Thoracic aorta (tissue), 2 donors: ENCODE results near the gene CCDC6. TPM values are rescaled to one million over a fixed set of nuclear protein-coding genes. Genes with fewer than 3 reads are reported as not detected.

Experiments used
- ATAC-seq: fragments of 150-250 bp; one replicate; pipeline ENCODE4 v1.8.0; 2017; ENCODE audit warnings: low read depth; ENCODE audit not compliant: insufficient number of reproducible peaks, low FRiP score
- DNase-seq: peaks from one replicate; pipeline ENCODE4 v3.0.0-alpha.2; 2020; ENCODE audit warnings: low spot score
- H3K27ac ChIP-seq, 2 donors: fragments of 200-600 bp; sonication (generic); 1 replicate in 1 of 2; 2 replicates in 1 of 2; pipeline ENCODE4 v1.5.1; 2016; ENCODE audit warnings: mild to moderate bottlenecking in 2 of 2, moderate library complexity in 2 of 2
- H3K27me3 ChIP-seq: fragments of 200-600 bp; sonication (generic); replicated peaks from 2 replicates; pipeline ENCODE4 v1.6.0; 2016; ENCODE audit warnings: mild to moderate bottlenecking; ENCODE audit not compliant: insufficient read depth
- H3K36me3 ChIP-seq: fragments of 200-600 bp; sonication (generic); one replicate; pipeline ENCODE4 v1.5.1; 2016
- H3K4me1 ChIP-seq, 2 donors: fragments of 200-600 bp; sonication (generic); 1 replicate in 1 of 2; 2 replicates in 1 of 2; pipeline versions ENCODE4 v1.5.1 to v1.6.0; 2016; ENCODE audit warnings: low read depth in 2 of 2, mild to moderate bottlenecking in 1 of 2; ENCODE audit not compliant: control insufficient read depth in 1 of 2
- H3K4me3 ChIP-seq: fragments of 200-600 bp; sonication (generic); 2 replicates; pipeline ENCODE4 v1.5.1; 2016; ENCODE audit warnings: mild to moderate bottlenecking
- H3K9me3 ChIP-seq: fragments of 200-600 bp; sonication (generic); 2 replicates; pipeline ENCODE4 v1.5.1; 2016
- CTCF ChIP-seq: fragments of 200-600 bp; sonication (generic); IDR thresholded peaks from one replicate; pipeline ENCODE4 v1.5.1; 2019; ENCODE audit warnings: antibody characterized with exemption
- total RNA-seq, 2 donors: library from RNA; depleted of rRNA; stranded (reverse); fragments of >200 nt; gene quantifications; one replicate each; pipeline versions ENCODE4 v1.1.0 to v1.2.3, GENCODE V29; 2016

CCDC6 gene
- total RNA-seq, 2 donors from 2014 or later = 69.3 to 70.9 TPM

- peak; percentile 64 for ATAC-seq
- Histone ChIP-seq H3K27ac (peak overlapping the region; percentile 38 to 67), H3K4me3 (no peak overlapping the region), H3K9me3 (no peaks in the 10 kb centered on the region), H3K36me3 (peaks cover 9% of the 10 kb centered on the region), H3K4me1 (peaks cover 9 to 37% of the 10 kb centered on the region in 2 donors), H3K27me3 (no peaks in the 10 kb centered on the region)
- no peak for TF ChIP-seq CTCF
- DNase-seq = no peak
Observed at GRCh38 chr10:59844436-59844835, 61.9 kb downstream of the CCDC6 start.

GRCh38 chr10:59843748-59844147 is 62.6 kb downstream of the CCDC6 start:
- Histone ChIP-seq H3K4me3 (no peak overlapping the region), H3K4me1 (peaks cover 15 to 44% of the 10 kb centered on the region in 2 donors), H3K36me3 (peaks cover 5% of the 10 kb centered on the region), H3K9me3 (no peaks in the 10 kb centered on the region), H3K27ac (peak overlapping the region; percentile 34 to 67), H3K27me3 (no peaks in the 10 kb centered on the region)
- no peak for ATAC-seq
- no peak for DNase-seq
- no peak for TF ChIP-seq CTCF

GRCh38 chr10:59839576-59839975 is 66.8 kb downstream of the CCDC6 start:
- H3K27ac ChIP-seq = peak overlapping the region in 1 of 2 donors; percentile 41
- TF ChIP-seq CTCF = no peak
- no peaks in the 10 kb centered on the region for H3K36me3 ChIP-seq
- no peaks in the 10 kb centered on the region for H3K9me3 ChIP-seq
- H3K4me3 ChIP-seq = no peak overlapping the region
- H3K27me3 ChIP-seq = no peaks in the 10 kb centered on the region
- H3K4me1 ChIP-seq = peaks cover 32 to 60% of the 10 kb centered on the region in 2 donors
- DNase-seq (no peak), ATAC-seq (no peak)

- H3K27ac ChIP-seq = no peak overlapping the region
- no peaks in the 10 kb centered on the region for H3K27me3 ChIP-seq
- ATAC-seq (no peak), DNase-seq (no peak)
- H3K36me3 ChIP-seq = no peaks in the 10 kb centered on the region
- H3K4me1 ChIP-seq = peaks cover 30 to 61% of the 10 kb centered on the region in 2 donors
- H3K9me3 ChIP-seq = no peaks in the 10 kb centered on the region
- TF ChIP-seq CTCF = no peak
- no peak overlapping the region for H3K4me3 ChIP-seq
Observed at GRCh38 chr10:59838085-59838789, 68.1 kb downstream of the CCDC6 start.

GRCh38 chr10:59833810-59834209 is 72.5 kb downstream of the CCDC6 start:
- Histone ChIP-seq H3K27ac (peak overlapping the region in 1 of 2 donors; percentile 43), H3K9me3 (no peaks in the 10 kb centered on the region), H3K4me1 (peaks cover 21 to 56% of the 10 kb centered on the region in 2 donors), H3K4me3 (no peak overlapping the region), H3K36me3 (peaks cover 6% of the 10 kb centered on the region), H3K27me3 (no peaks in the 10 kb centered on the region)
- ATAC-seq (no peak), DNase-seq (no peak)
- no peak for TF ChIP-seq CTCF
